HG03159 (cell line): ENCODE data around the gene UPB1.
"Not testable (repeated sequence)": the region's sequence is repeated elsewhere in the genome, so short reads cannot be mapped to it uniquely, and the experiment has no call there.

Experiments used
- ATAC-seq: cut with Tn5 transposase; IDR thresholded peaks from one replicate; pipeline ENCODE4 v1.9.1; 2021; ENCODE audit warnings: mild to moderate bottlenecking, moderate library complexity; ENCODE audit not compliant: unreplicated experiment

UPB1 gene

DNA sequence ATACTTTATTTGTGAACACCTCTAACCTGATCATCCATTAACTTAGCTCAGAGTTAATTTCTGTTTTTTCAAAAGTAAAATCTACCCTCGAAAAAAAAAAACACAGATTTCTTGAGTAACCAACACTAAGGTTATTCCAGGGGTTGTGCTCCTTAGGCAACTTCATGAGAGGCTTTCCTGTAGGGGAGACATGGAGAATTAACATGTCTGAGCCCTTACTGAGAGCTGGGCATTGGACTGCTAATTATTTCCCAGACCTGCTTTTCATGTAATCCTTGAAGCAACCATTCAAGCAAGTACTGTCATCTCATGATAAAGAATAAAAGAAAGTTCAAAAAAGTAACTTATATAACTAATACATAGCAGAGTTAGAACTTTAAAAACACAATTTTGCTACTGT lies 13.5 kb upstream of the UPB1 start:
- ATAC-seq, result no peak

DNA sequence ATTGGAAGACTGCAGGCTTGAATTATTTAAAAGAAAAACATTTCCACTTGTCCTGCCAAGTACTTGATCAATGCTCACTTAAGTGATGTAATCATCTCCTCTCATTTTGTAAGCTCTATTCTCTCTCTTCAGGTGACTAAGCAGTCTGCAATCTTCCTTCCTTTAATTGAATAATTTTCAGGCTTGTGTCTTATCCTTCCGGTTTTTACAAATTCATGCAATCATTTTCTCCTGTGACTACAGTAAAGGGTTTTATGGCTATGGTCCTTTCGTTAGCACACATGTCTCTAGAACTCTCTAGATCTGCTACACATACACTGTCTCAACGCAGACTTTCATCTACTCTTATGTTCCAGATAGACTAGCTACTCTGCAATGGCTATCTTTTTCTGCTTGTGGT lies 12.6 kb upstream of the UPB1 start:
- ATAC-seq, result no peak

DNA sequence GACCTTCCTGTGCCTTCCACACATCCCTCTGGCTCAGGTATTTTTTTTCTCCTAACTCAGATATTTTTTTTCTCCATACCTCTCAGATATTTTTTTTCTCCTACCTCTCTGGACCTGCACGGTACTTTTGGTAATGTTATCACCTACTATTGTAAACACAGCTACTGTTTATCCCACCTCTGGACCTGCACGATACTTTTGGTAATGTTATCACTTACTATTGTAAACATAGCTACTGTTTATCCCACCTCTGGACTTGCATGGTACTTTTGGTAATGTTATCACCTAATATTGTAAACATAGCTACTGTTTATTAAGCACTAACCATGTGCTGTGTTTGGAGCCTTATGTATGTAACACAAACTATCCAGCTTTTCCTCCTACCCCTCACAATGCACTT lies 12.1 kb upstream of the UPB1 start:
- no peak for ATAC-seq

DNA sequence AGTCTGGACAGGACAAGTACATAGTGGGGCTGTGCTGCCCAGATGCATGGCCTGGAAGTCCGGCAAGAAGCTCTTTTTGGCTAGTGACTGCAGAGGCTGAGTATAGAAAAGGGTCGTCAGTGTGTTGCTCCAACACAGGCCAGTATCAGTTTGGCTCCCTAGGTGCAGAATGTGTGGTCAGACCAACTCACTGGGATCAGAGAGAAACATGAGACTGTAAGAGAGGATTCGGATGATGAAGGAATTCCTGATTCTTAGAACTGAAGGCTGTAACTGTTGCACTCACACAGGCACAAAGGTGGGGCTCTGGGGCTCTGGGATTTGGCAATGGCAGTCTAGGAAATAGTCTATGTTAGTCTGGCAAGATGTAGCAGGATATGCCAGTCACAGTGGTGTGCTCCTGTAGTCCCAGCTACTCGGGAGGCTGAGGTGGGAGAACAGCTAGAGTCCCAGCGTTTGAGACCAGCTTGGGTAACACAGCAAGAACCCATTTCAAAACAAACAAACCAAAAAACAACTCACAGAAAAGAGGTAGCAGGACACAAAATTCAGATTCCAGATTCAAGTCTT lies 11.1 kb upstream of the UPB1 start:
- no peak for ATAC-seq

DNA sequence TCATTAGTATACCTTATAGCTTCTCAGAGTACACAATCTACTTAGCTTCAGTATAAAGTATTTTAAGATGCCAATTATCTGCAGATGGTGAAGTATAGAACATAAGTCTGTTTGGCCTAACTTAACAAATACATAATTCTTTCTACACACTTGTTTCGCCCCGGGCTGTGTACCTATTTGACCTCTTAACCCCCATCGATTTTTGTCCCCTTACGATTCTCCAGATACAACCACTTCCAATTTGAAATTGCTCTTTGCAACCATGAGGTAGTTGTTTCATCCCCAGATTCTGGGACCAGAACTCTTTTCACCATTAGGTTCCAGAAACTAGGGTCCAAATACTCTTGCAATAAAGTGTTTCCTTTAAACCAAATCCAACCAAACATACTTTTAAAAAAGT lies 10.0 kb upstream of the UPB1 start:
- ATAC-seq, result no peak

DNA sequence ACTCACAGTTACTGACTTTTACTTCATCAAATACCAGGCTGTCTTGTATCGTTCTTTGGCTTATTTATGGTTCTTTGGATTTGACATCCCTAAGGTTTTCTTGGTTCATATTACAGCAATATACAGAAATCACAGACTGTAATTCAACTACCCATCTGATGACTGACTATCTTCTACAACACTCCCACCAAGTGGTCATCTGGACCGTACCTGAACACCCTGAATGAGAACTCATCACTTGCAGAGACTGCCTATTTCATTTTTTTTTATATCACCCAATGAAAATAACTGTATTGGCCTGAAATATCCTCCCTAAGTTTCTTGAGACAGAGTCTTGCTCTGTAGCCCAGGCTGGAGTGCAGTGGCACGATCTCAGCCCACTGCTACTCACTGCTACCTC lies 9.5 kb upstream of the UPB1 start:
- ATAC-seq, result no peak

DNA sequence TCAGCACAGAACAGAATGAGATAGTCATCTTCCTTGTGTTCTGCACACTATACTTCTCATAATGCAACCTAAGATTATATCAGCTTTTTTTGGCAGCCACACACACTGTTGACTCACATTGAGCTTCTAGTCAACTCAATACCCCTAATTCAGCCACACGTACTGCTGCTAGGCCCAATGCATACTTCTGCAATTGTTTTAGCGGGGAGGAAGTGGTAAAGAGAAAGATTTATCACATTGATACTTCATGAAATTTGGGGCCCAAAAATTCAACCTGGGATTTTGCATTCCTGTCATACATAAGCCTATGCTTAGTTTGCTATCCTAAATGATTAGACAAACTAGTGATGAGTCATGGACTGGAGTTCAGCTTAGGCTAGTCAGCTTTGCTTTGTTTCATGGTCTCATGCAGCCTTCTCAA lies 8.6 kb upstream of the UPB1 start:
- ATAC-seq, result no peak

DNA sequence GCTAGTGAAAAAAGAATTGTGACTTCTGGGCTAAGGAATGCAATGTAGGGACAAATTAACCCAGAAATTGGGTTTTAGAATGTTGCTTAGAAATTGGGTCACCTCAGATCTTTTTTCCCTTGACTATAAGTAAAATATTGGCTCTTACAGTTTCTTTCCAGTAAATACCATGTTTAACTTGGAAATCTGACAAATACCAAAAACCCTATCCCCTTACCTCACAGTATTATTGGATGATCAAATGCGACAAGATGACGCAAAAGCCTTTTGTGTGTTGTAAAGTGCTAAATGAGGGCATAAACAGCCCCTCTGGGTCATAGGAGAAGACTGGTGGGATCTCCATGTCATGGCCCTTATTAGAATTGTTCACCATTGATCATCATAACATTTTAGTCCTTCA lies 6.1 kb upstream of the UPB1 start:
- no peak for ATAC-seq

DNA sequence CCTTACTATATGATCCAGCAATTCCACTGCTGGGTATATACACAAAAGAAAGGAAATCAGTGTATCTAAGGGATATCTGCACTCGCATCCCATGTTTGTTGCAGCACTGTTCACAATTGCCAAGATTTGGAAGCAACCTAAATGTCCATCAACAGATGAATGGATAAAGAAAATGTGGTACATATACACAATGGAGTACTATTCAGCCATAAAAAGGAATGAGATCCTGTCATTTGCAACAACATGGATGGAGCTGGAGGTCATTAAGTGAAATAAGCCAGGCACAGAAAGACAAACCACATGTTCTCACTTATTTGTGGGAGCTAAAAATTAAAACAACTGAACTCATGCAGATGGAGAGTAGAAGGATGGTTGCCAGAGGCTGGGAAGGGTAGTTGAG lies 5.7 kb upstream of the UPB1 start:
- ATAC-seq, result not testable (repeated sequence)

DNA sequence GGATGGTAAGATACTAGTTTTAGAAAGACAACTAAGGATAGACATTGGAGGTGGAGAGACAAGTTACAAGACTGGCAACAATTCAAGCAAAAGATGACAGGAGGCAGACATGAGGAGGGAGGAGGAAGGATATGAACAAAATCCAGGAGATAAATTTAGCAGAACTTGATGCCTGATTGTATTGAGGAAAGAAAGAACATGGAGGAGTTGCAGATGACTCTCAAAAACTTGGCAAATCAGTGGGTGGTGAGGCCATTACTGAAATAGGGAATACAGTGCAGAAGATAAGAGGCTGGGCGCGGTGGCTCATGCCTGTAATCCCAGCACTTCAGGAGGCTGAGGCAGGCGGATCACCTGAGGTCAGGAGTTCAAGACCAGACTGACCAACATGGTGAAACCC lies 2.7 kb upstream of the UPB1 start:
- no peak for ATAC-seq

DNA sequence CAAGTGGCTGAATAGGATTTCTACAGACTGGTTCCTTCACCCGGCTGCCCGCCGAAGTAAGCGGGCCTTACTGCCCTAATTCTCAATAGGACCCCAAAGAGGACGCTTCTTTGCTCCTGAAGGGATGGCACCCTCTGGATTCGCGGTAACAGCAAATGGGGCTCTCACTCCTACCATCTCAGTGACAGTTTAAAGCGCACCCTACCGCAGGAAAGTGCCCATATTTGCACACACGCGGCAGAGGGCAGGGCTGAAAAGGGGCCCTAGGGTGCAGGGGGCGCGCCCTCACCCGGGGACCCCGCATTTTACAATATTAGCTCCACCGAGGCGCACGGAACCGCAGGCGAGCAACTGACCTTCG lies 985 bp upstream of the UPB1 start:
- no peak for ATAC-seq

DNA sequence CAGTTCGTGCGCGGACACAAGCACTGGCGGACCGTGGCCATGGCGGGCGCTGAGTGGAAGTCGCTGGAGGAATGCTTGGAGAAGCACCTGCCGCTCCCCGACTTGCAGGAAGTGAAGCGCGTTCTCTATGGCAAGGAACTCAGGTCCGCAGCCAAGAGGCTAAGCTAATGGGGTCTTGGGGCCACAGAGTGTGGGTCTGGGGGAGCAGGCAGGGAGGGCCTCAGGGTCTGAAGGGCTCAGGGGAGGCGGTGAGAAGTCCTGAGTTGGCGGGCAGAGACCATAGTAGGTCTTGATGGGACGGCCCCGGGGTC lies 188 bp downstream of the UPB1 start:
- ATAC-seq, result no peak

DNA sequence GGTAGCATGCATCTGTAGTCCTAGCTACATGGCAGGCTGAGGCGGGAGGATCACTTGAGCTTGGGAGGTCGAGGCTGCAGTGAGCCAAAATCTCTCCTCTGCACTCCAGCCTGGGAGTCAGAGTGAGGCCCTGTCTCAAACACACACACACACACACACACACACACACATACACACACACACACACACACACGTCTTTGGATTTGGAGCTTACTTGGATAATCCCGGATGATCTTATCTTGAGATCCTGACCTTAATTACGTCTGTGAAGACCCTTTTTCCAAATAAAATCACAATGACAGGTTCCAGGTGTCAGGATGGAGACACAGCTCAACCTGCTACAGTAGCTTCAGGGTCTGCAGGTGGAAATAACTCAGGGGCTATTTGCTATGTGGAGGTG lies 1.1 kb downstream of the UPB1 start:
- ATAC-seq, result no peak

DNA sequence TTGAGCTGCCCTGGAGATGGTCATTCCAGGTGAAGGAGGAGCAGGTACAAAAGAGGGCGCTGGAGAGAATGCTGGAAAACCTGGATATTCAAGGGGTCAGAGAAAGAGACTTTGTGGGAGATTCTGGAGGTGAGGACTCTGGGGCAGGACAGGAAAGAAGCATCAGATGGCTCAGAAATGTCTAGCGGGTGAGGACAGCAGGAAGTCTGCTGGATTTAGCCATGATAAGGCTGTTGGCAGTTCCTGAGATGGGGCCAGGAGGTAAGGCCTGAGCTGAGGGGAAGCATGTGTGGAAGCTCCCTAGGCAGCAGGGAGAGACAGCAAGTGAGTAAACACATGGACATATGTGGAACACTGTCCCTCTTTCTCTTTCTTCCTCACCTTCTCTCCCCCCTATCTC lies 1.5 kb downstream of the UPB1 start:
- ATAC-seq, result no peak

DNA sequence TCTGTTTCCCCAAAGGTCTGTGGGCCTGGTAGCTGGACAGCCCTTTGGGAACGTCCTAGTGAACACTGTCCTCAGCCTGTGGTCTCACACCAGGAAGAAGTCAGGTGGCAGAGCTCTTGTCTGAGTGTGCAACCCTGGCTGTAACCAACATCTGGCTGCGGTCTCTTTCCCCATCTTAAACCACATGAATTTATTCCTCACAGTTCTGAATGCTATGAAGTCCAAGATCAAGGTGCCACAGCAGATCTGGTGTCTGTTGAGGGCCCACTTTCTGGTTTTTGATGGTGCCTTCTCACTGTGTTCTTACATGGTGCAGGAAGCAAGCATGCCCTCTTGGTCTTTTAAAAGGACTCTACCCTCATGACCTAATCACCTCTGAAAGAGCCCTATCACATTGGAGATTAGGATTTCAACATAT lies 2.7 kb downstream of the UPB1 start:
- ATAC-seq, result no peak

DNA sequence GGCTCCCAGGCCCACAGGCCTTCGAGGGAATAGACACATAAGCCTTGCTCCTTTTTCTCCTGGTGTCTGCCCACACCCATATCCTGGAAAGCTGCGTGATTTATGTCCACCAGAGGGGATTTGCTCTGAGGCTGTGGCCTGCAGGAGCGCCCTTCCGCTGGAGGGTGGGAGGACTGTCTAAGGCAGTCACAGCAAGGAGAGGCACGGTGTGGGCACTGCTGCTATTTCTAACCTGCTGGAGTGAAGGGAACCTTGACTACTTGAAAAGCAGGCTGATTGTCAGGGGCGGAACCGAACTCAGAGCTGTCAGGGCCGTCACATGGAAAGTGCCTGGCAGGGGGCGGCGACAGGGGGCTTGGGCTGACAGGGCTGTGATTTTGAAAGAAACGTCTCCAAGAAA lies 3.7 kb downstream of the UPB1 start:
- ATAC-seq, result no peak

DNA sequence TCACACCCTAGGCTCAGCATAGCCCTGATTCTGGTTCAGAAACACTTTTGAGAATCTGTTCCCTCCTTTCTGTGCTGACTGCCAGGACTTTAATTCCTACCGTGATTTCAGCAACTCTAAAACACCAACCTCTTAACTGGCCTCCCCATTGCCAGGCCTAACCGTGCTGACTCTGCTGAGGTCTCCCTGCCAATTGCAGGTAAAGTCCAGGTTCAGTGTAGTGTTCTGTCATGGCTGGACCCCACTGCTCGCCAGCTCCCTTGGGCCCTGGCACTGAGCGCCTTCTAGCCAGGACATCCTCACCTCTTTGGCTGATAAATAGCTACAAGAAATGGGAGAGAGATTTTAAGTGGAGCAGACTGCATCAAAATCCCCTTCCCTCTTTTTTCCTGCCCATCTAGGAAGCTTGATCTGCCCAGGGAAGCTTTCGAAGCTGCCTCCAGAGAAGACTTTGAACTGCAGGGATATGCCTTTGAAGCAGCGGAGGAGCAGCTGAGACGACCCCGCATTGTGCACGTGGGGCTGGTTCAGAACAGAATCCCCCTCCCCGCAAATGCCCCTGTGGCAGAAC lies 4.7 kb downstream of the UPB1 start:
- ATAC-seq, result no peak

DNA sequence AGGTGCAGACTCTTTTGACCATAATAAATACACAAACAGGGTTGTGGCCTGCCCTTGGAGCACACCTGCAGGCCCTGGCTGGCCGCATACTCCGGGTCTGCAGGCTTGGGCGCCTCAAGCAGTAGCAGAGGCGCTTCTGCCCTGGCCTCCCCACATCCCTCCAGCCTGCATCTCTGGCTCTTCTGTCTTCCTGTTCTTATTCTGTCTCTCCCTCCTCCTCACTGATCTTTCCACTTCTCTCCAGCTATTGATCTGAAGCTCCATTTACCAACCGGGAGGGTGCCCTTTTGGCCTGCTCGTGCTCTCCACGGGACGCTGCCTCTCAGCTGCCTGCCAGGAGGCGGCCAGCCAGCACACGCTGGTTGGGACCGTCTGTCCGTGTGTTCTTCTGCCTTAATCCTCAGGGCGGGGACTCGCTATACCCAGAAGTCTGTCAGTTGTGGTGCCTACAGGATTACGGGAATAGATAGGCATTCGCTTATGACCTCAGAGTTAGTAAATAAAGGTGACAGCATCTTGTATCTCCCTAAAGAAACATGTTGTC lies 5.2 kb downstream of the UPB1 start:
- ATAC-seq, result no peak

DNA sequence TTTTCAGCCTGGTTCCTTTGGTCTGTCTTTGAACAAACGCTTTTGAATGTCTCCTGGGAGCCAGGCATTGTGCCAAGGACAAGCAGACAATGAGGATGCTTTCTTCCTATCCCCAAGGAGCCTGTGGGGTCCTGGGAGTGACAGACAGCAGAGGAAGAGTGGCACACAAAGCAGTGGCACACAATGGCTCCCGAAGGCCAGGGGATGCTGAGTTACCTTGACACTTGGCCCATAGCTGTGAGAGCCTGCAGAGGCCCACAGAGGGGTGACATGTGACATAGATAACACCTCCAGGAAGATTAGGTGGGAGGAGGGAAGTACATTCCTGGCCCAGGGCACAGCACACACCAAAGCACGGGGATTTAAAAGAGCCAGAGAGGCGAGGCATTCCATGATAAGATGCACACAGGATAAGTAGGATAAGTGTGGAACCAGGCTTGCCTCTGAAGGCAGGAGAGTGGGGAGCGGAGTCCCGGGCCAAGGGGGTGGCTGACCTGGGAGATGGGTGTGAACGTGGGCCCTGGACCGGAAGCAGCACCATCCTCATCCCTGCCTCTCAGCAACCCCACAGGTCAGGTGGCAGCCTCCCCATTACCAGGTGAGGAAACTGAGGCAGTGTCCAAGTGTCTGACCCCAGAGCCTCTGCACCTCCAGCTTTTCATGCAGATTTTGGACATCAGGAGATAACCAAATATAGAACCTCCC lies 6.3 kb downstream of the UPB1 start:
- ATAC-seq, result no peak

DNA sequence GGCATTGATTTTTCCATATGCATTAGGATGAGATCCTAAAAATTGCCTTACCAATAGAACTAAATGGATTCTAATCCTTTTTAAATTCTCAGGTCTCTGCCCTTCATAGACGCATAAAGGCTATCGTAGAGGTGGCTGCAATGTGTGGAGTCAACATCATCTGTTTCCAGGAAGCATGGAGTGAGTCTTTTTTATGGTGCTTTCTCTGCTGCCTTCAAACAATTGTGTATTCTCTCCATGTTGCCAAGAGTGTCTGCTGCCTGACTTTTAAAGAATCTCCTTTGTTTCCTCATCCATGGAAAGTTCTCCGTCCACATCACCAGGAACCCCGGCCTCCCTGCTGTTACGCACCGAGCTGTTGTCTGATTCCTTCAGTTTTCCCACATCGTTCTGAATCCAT lies 6.9 kb downstream of the UPB1 start:
- no peak for ATAC-seq

DNA sequence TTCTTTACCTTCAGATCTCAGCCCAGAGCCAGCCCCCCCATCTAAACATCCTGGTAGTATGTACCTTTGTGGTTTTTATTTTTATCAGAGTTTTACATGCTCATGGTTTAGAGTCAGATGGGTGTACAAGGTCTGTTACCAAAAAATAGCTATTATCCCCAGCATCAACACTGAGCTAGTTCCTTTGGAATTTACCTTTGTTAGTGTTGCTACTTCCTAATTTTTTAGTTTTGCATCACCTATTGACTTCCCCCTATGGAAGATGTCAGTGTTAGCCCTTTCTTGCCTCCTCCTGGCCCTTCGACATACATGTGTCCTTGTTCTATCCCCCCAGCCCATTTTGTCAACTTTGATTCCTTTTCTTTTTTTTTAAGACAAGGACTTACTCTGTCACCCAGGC lies 7.4 kb downstream of the UPB1 start:
- ATAC-seq, result no peak

DNA sequence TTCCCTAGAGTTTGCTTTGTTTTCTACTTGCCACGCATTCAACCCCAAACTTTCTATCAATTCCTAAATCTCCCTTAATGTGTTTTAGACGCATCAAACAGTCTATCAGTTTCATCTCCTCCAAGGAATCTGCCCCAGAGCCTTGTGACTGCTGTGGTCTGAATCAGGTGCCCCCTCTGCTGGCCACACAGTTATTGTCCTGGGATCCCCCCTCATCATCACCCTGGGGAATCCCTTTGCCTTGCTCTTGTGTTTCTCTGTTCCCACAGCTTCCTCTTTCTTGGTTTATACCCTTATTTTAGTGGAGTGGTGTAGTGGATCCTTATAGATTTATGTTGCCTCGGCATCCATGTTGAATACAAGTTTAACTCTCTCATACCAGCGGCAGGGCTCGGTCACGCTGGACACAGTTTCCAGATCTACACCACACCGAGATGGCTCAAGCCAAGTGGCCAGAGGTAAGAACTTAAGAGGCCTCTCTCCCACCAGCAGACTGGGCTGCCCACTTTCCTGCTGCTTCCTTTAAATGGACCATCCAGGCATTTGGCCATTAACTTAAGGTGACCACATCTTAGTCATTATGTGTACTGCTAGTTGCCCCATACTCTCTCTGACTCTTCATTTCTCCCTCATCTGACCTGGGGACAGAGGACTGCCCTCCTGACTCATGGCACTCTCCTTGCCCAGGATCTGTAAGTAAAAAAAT lies 8.2 kb downstream of the UPB1 start:
- ATAC-seq, result no peak
